CD4-positive, alpha-beta T cell treated with Interleukin-2 at 100 ng/mL for 4 hours (primary cell): Measurements from ENCODE around the gene CPED1.
"Not testable (repeated sequence)": the region's sequence is repeated elsewhere in the genome, so short reads cannot be mapped to it uniquely, and the experiment has no call there.

ENCODE experiments used
- DNase-seq: peaks from one replicate; pipeline ENCODE4 v3.0.0-alpha.2; 2020; ENCODE audit warnings: low spot score

Gene CPED1

GRCh38 chr7:121097577-121097976, 109.1 kb downstream of the CPED1 start:
- no peak for DNase-seq

DNA sequence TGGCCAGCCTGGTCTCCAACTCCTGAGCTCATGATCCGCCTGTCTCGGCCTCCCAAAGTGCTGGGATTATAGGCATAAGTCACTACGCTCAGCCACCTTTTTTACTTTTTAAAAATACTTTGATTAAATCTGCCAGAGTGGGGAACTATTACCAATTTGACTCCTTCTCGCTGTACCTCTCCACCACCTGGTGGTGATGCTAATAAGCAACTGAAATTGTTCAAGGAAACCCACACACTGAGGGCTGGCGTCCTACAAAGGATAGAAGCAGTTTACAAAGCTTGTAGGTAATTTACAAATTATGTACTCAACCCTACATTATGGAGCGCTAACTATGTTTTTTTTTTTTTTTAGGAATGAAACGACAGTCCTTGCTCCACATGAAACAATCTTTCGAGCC, 111.1 kb downstream of the CPED1 start:
- DNase-seq = no peak

DNA sequence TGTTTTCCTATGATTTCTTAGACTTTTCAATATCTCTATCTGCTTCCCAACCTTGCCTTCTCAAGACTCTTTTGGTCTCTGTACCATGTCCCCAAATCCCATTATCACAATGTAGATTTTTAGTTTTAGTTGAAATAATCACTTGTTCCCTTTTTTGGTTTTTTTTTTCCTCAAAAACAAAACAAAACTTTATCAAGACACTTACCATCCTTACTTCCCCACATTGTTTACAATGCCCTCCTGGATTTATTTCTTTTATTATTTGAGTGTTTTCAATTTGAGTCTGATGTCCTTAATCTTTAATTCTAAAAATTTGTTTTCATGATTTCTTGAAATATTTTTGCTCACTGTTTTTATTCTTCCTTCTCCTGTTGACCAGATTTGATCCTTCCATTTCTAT, 112.6 kb downstream of the CPED1 start:
- DNase-seq = no peak

- DNase-seq = no peak
These were observed 113.1 kb downstream of the CPED1 start for GRCh38 chr7:121101621-121102020.

GRCh38 chr7:121102619-121103018, 114.1 kb downstream of the CPED1 start:
- DNase-seq = no peak

- DNase-seq = no peak
These were observed 114.6 kb downstream of the CPED1 start for GRCh38 chr7:121103086-121103485.

DNA sequence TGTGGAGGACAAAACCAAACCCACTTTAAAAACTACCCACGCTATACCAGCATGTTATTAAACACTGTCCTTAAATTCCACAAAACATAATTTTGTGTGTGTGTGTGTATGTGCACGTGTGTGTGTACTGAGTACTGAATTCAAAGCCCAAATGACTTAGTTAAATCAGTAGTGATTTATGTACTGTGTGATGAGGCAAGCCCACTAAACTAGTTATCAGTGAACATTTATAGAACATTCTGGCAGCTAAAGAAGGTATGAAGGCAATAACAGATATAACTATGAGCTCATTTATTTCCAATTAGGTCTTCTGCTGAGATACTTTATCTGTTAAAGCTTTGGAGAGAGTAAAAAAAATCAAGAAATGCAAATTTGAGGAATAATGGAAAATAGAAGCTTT, 115.1 kb downstream of the CPED1 start:
- no peak for DNase-seq

- DNase-seq = no peak
These were observed 116.8 kb downstream of the CPED1 start for GRCh38 chr7:121105262-121105661.

GRCh38 chr7:121107923-121108498, 119.5 kb downstream of the CPED1 start:
- peak; percentile 64 for DNase-seq

GRCh38 chr7:121109145-121109544, 120.6 kb downstream of the CPED1 start:
- DNase-seq = no peak

- no peak for DNase-seq
These were observed 124.8 kb downstream of the CPED1 start for GRCh38 chr7:121113288-121113687.

DNA sequence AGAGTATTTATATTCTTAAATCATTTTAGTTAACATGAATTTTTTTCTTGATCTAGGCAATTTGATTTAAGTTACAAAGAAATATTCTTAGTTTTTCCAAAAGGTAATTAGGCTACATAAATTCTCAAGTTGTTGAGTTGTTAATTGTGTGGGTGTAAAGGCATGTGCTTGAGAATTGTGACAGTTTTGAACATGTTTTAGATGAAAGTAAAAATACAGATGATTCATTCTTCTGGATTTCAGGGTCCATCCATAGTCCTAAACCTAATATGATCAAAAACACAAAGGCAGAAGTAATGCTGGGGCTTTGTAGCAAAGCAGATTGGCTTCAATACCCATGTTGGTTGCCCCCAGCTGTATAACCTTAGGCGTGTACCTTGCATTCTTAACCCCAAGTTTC, 127.9 kb downstream of the CPED1 start:
- no peak for DNase-seq

- DNase-seq = no peak
These were observed 130.5 kb downstream of the CPED1 start for GRCh38 chr7:121119047-121119446.

- no peak for DNase-seq
These were observed 134.5 kb downstream of the CPED1 start for GRCh38 chr7:121123032-121123431.

- not testable (repeated sequence) for DNase-seq
These were observed 136.9 kb downstream of the CPED1 start for GRCh38 chr7:121125454-121125853.

DNA sequence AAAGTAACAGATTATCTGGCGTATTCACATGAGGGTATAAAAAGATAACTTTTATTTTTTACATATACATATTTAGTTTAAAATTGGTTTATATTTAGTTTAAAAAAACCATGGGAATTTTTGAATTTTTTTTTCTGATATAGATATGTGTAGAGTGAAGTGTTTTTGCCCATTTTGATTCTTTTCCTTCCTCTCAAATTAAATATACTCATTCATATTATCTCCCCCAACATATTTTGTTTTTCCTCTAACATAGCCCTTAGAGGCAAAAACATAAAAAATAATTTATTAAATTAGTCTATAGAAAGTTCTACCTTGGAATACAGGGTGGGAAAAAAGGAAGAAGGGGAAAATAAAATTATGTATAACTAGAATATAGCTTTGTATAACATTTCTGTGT, 137.7 kb downstream of the CPED1 start:
- no peak for DNase-seq

- DNase-seq = no peak
These were observed 138.5 kb downstream of the CPED1 start for GRCh38 chr7:121126801-121127534.

DNA sequence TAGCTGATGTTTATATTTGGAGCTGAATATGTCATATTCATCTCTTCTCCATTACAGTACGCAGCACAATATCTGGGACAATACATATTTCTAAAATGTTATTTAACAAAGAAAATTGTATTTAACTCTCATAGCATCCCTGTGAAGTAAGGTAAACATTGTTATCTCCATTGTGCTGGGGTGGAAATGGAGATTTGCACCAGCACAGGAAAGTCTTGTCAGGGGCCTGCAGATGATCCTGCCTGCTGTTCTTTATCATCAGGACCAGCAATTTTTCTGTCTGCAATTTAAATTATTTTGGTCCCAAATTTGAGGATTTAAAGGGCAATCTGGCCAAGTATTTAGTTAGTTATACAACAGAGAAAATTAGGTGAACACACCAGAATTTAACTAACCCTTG, 144.4 kb downstream of the CPED1 start:
- DNase-seq = no peak

- no peak for DNase-seq
These were observed 144.9 kb downstream of the CPED1 start for GRCh38 chr7:121133444-121133843.

DNA sequence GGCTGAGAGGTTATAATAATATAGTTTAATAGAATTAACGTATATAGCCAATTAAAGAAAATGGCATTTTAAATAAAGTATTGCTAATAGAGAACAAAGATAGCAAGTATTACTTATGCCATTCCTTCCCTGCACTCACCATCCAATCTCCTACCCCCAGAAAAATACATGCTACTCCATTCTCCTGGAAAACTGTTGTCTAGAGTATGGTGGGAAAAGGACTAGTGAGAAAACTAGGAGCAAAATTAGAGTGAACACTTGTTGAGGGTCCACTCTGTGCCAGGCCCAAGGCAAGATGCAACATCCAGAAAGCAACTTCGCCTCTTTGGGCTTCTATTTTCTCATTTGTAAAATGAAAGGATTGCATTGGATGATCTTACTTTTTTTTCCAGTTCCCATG, 149.1 kb downstream of the CPED1 start:
- no peak for DNase-seq

DNA sequence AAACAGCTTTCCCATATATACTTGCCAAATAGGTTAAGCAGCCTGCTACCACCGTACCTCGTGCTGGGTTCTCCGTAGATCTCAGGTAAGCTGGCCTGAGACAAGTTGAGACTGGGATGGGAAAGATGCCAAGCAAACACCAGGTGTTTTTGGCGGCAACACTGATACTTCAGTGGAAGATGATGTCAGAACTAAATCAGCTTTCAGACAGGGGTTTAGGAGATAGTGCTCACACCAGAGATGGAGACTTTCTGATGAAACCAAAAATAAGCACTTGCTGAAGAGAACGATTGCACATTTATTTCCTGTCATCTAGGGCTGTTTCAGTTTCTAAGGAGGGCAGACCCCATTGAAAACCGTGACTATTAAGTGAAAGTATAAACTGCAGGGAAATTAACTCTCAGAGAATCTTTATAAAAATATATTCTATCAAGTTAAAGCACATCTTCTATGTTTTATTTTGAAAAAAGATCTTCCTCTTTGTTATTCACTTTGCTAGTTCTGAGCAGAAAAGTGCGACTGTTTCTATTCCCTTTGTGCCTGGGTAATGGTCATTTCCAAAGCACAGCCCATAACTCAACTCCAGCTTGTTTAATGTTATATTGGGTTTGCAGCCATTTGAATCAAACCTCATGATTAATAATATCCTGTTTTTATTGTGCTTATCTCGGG, 149.9 kb downstream of the CPED1 start:
- DNase-seq = no peak

DNA sequence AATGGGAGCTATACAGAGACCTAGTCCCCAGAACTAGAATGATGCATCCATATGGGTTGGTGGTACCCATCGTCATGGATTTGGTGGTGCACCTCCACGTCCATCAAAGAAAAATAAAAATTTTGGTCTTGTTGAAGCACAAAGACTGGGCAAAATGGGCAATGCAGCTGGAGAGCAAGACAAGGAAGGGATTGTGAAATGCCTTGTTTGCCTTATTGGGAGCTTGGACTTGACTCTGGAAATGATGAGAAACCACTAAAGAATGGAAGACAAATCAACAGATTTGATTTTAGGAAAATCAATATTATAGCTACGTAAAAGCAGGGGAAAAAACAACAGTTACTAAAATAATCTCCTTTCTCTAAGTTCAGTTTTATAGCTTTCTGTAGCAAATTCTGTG, 150.9 kb downstream of the CPED1 start:
- no peak for DNase-seq

DNA sequence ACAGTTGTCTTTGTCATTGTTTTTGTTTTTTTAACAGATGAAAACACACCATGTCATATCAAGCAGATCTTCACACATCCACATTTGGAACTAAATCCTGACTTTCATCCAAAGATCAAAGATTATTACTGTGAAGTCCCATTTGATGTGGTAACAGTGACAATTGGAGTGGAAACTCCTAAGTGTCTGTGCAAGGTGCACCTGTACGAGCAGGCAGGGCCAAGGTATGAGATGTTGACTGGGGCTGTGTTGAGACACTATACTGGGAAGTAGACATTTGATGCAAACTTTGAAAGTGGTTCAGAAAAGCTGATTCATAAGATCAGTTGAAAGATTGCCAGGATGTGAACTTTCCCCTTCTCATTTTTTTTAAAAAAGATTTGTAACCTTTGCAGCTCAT, 152.3 kb downstream of the CPED1 start:
- no peak for DNase-seq
